CD4-positive, alpha-beta T cell (primary cell): ENCODE data around the gene SLC38A10. TPM values are rescaled to one million over a fixed set of nuclear protein-coding genes. Genes with fewer than 3 reads are reported as not detected.

Experiments
- ATAC-seq: fragments of 200-7000 bp; cut with Tn5 transposase; one replicate; pipeline ENCODE4 v1.10.0; 2022; ENCODE audit warnings: mild to moderate bottlenecking; ENCODE audit not compliant: poor library complexity
- CTCF ChIA-PET: fragments of 350-600 bp; sonication (Branson Sonifier 250); formaldehyde crosslinking; loops from one replicate; lab custom pipeline; 2021; ENCODE audit warnings: antibody characterized with exemption, inconsistent platforms; lab: Charles Lee
- POLR2A ChIA-PET: fragments of 350-600 bp; sonication (Branson Sonifier 250); formaldehyde crosslinking; loops from one replicate; lab custom pipeline; 2021; ENCODE audit warnings: antibody characterized with exemption, inconsistent platforms; lab: Charles Lee
- DNase-seq, 14 experiments: peaks; one replicate each; pipeline ENCODE4 v3.0.0-alpha.2; 2013 to 2020; ENCODE audit warnings: mixed read lengths in 2 of 14
- H3K27ac ChIP-seq, 2 donors: one replicate each; pipeline versions ENCODE4 v1.5.1 to v1.7.0; 2013; ENCODE audit warnings: low read length in 2 of 2, low read depth in 1 of 2, mild to moderate bottlenecking in 1 of 2
- H3K27me3 ChIP-seq, 2 experiments: 1 replicate in 1 of 2; 2 replicates in 1 of 2; pipeline versions ENCODE4 v1.6.1 to v1.7.0; 2013; ENCODE audit warnings: low read length in 2 of 2, control low read depth in 1 of 2, mild to moderate bottlenecking in 1 of 2, moderate library complexity in 1 of 2; ENCODE audit not compliant: insufficient read depth in 2 of 2, control insufficient read depth in 1 of 2
- H3K36me3 ChIP-seq: one replicate; pipeline ENCODE4 v1.6.1; 2013; ENCODE audit warnings: low read length, control low read depth; ENCODE audit not compliant: insufficient read depth
- H3K4me1 ChIP-seq: one replicate; pipeline ENCODE4 v1.6.1; 2013; ENCODE audit warnings: low read length, control low read depth; ENCODE audit not compliant: insufficient read depth
- H3K4me3 ChIP-seq: one replicate; pipeline ENCODE4 v1.5.1; 2013; ENCODE audit warnings: mild to moderate bottlenecking, low read length, moderate library complexity
- H3K9me3 ChIP-seq, 2 experiments: 1 replicate in 1 of 2; 2 replicates in 1 of 2; pipeline versions ENCODE4 v1.6.1 to v1.7.0; 2013; ENCODE audit warnings: low read length in 2 of 2, mild to moderate bottlenecking in 2 of 2, control low read depth in 1 of 2, moderate library complexity in 1 of 2; ENCODE audit not compliant: control insufficient read depth in 1 of 2, insufficient read depth in 1 of 2
- H3K27ac Mint-ChIP-seq: one replicate; pipeline ENCODE4 v1.8.0; 2020; ENCODE audit warnings: mixed read lengths
- H3K27me3 Mint-ChIP-seq: one replicate; pipeline ENCODE4 v1.8.0; 2021; ENCODE audit warnings: mixed read lengths
- H3K36me3 Mint-ChIP-seq: one replicate; pipeline ENCODE4 v1.8.0; 2021; ENCODE audit warnings: low read depth, mixed read lengths
- H3K4me1 Mint-ChIP-seq: one replicate; pipeline ENCODE4 v1.8.0; 2021; ENCODE audit warnings: low read depth, mixed read lengths
- H3K4me3 Mint-ChIP-seq: one replicate; pipeline ENCODE4 v1.8.0; 2020; ENCODE audit warnings: mild to moderate bottlenecking, mixed read lengths
- H3K9me3 Mint-ChIP-seq: one replicate; pipeline ENCODE4 v1.8.0; 2020; ENCODE audit warnings: mixed read lengths
- intact Hi-C, 2 experiments: fragments of 100-400 bp; cut with DNase I in 1 of 2; cut with micrococcal nuclease in 1 of 2; formaldehyde crosslinking; loops; one replicate each; pipeline versions ENCODE4 v1.15.1 to v1.9.0; 2023 to 2025; cut with DNase I, micrococcal nuclease
- total RNA-seq, 174 experiments: library from RNA in 2 of 174; stranded (reverse) in 2 of 174; gene quantifications; one replicate each; pipeline ENCODE4 v1.2.3 and lab custom pipeline; 2021 to 2026
- TF ChIP-seq, protein P1 (sequence below): fragments of 200-600 bp; IDR thresholded peaks from one replicate; pipeline ENCODE4 v1.8.0; 2022; ENCODE audit warnings: antibody characterized with exemption, mild to moderate bottlenecking

The SLC38A10 gene
- total RNA-seq, 2 experiments from 2014 or later = 22.8 to 26.4 TPM

GRCh38 chr17:81257533-81257932 lies 37.6 kb downstream of the SLC38A10 start:
- no peak overlapping the region for H3K4me3 ChIP-seq
- no peaks in the 10 kb centered on the region for H3K4me1 ChIP-seq
- no peaks in the 10 kb centered on the region for H3K27me3 Mint-ChIP-seq
- no peaks in the 10 kb centered on the region for H3K9me3 Mint-ChIP-seq
- ChIA-PET POLR2A (no interaction called here), CTCF (no interaction called here)
- no peak overlapping the region for H3K27ac Mint-ChIP-seq
- no peak overlapping the region for H3K4me3 Mint-ChIP-seq
- DNase-seq (no peak), ATAC-seq (no peak)
- intact Hi-C loops = no loop called here
- H3K36me3 ChIP-seq = peaks cover 55% of the 10 kb centered on the region
- H3K9me3 ChIP-seq = no peaks in the 10 kb centered on the region
- TF ChIP-seq, protein P1, sequence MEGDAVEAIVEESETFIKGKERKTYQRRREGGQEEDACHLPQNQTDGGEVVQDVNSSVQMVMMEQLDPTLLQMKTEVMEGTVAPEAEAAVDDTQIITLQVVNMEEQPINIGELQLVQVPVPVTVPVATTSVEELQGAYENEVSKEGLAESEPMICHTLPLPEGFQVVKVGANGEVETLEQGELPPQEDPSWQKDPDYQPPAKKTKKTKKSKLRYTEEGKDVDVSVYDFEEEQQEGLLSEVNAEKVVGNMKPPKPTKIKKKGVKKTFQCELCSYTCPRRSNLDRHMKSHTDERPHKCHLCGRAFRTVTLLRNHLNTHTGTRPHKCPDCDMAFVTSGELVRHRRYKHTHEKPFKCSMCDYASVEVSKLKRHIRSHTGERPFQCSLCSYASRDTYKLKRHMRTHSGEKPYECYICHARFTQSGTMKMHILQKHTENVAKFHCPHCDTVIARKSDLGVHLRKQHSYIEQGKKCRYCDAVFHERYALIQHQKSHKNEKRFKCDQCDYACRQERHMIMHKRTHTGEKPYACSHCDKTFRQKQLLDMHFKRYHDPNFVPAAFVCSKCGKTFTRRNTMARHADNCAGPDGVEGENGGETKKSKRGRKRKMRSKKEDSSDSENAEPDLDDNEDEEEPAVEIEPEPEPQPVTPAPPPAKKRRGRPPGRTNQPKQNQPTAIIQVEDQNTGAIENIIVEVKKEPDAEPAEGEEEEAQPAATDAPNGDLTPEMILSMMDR = no peak
- H3K36me3 Mint-ChIP-seq = peaks cover 36% of the 10 kb centered on the region
- H3K4me1 Mint-ChIP-seq = peaks cover 11% of the 10 kb centered on the region
- H3K27ac ChIP-seq = no peak overlapping the region
- H3K27me3 ChIP-seq = no peaks in the 10 kb centered on the region

- Histone ChIP-seq H3K36me3 (peaks cover 57% of the 10 kb centered on the region), H3K9me3 (no peaks in the 10 kb centered on the region), H3K27ac (no peak overlapping the region), H3K27me3 (no peaks in the 10 kb centered on the region), H3K4me1 (no peaks in the 10 kb centered on the region), H3K4me3 (no peak overlapping the region)
- POLR2A ChIA-PET = no interaction called here
- TF ChIP-seq, protein P1 = no peak
- H3K9me3 Mint-ChIP-seq = no peaks in the 10 kb centered on the region
- no peak overlapping the region for H3K27ac Mint-ChIP-seq
- intact Hi-C loops = no loop called here
- DNase-seq (no peak), ATAC-seq (no peak)
- H3K4me1 Mint-ChIP-seq = peaks cover 11% of the 10 kb centered on the region
- no peak overlapping the region for H3K4me3 Mint-ChIP-seq
- CTCF ChIA-PET = no interaction called here
- H3K36me3 Mint-ChIP-seq = peaks cover 35% of the 10 kb centered on the region
- no peaks in the 10 kb centered on the region for H3K27me3 Mint-ChIP-seq
Observed at GRCh38 chr17:81256616-81257015, 38.5 kb downstream of the SLC38A10 start.

DNA sequence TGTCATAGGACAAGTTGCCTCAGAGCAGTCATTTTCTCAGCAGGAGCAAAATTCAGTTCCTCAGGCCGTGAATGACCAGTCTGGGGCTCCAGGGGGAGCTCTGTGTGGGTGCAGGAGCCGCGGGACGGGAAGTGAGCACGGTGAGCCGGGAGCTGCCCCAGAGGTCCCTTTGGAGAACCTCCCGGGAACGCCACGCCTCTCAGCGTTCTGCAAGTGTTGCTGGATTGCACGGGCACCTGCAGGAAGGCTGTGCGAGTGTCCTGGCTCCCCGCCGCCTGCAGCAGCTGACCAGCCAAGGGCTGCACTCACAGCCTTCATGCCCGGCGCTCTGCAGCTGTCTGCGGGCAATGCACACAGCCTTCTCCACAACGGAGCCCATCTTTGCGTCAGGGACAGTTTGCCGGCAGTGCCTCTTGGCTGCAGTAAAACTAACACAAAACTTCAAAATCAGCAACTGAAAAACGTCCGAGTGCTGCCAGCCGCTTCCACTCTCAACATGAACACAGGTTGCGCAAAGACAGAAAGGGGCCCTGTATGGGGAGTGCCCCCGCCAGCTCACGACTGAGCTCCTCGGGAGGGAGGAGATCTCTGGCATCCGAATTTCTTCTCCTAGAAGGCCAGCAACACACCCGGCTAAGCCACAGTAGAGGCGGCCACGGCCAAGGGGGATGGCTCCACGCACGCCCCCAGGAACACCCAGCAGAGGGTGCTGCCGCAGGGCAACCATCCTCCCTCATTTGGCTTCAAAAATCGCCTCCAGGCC lies 40.0 kb downstream of the SLC38A10 start:
- CTCF ChIA-PET = interaction anchor here (0.6 kb wide), 1 partner anchor 282 kb away, joined by 3 read pairs; no protein-coding TSS in a partner anchor
- intact Hi-C loops = loop anchor here in 1 of 2 experiments (5.0 kb wide), 1 partner anchor 42 kb away; the partner anchor contains the start of gene SLC38A10
- no peak overlapping the region for H3K4me3 Mint-ChIP-seq
- Histone ChIP-seq H3K27ac (no peak overlapping the region), H3K36me3 (peaks cover 57% of the 10 kb centered on the region), H3K9me3 (no peaks in the 10 kb centered on the region), H3K27me3 (no peaks in the 10 kb centered on the region), H3K4me3 (no peak overlapping the region), H3K4me1 (no peaks in the 10 kb centered on the region)
- no peaks in the 10 kb centered on the region for H3K9me3 Mint-ChIP-seq
- TF ChIP-seq, protein P1 = no peak
- H3K4me1 Mint-ChIP-seq = peaks cover 11% of the 10 kb centered on the region
- H3K36me3 Mint-ChIP-seq = peaks cover 34% of the 10 kb centered on the region
- POLR2A ChIA-PET = no interaction called here
- ATAC-seq = no peak
- no peak overlapping the region for H3K27ac Mint-ChIP-seq
- peak in 1 of 14 experiments; percentile 33 for DNase-seq
- H3K27me3 Mint-ChIP-seq = no peaks in the 10 kb centered on the region
